Neural cell (in vitro differentiated cells): Measurements from ENCODE around the gene ZNRF2. TPM values are rescaled to one million over a fixed set of nuclear protein-coding genes. Genes with fewer than 3 reads are reported as not detected.

Source experiments
- H2AFZ ChIP-seq: fragments of 200-600, 300-800 bp; sonication (generic), shearing (Covaris generic); 2 replicates; pipeline ENCODE4 v1.6.0; 2014; ENCODE audit warnings: low read depth, mild to moderate bottlenecking, antibody characterized with exemption, low read length, moderate library complexity
- H3F3A ChIP-seq: fragments of 200-600 bp; shearing (Covaris generic); 2 replicates; pipeline ENCODE4 v1.6.1; 2016; ENCODE audit warnings: mild to moderate bottlenecking, moderate library complexity, mixed read lengths, antibody characterized with exemption, low read length; ENCODE audit not compliant: insufficient read depth, poor library complexity, severe bottlenecking
- H3K27ac ChIP-seq: fragments of 200-600, 300-800 bp; sonication (generic), shearing (Covaris generic); 2 replicates; pipeline ENCODE4 v1.5.1; 2014; ENCODE audit warnings: mild to moderate bottlenecking, low read length, moderate library complexity
- H3K27me3 ChIP-seq: fragments of 300-800, 200-600 bp; sonication (generic), shearing (Covaris generic); 2 replicates; pipeline ENCODE4 v1.6.0; 2014; ENCODE audit warnings: mild to moderate bottlenecking, low read depth, low read length, moderate library complexity; ENCODE audit not compliant: insufficient read depth
- H3K36me3 ChIP-seq: fragments of 300-800, 200-600 bp; sonication (generic), shearing (Covaris generic); 2 replicates; pipeline ENCODE4 v1.5.1; 2014; ENCODE audit warnings: mild to moderate bottlenecking, antibody characterized with exemption, low read length, moderate library complexity; ENCODE audit not compliant: insufficient read depth
- H3K4me2 ChIP-seq: fragments of 300-800, 200-600 bp; sonication (generic), shearing (Covaris generic); 2 replicates; pipeline ENCODE4 v1.6.0; 2014; ENCODE audit warnings: mild to moderate bottlenecking, low read length
- H3K4me3 ChIP-seq: fragments of 300-800, 200-600 bp; sonication (generic), shearing (Covaris generic); 2 replicates; pipeline ENCODE4 v1.5.1; 2014; ENCODE audit warnings: mild to moderate bottlenecking, low read length, moderate library complexity
- H3K79me2 ChIP-seq: fragments of 200-600 bp; shearing (Covaris generic); replicated peaks from 2 replicates; pipeline ENCODE4 v1.6.0; 2014; ENCODE audit warnings: mild to moderate bottlenecking, low read length, moderate library complexity; ENCODE audit not compliant: insufficient read depth
- H3K9ac ChIP-seq: fragments of 300-800, 200-600 bp; sonication (generic), shearing (Covaris generic); 2 replicates; pipeline ENCODE4 v1.6.1; 2016; ENCODE audit warnings: mild to moderate bottlenecking, low read length, mixed read lengths
- H3K9me2 ChIP-seq: fragments of 200-600 bp; shearing (Covaris generic); 2 replicates; pipeline ENCODE4 v1.6.1; 2016; ENCODE audit warnings: mild to moderate bottlenecking, low read length, mixed read lengths; ENCODE audit not compliant: insufficient read depth
- H3K9me3 ChIP-seq: fragments of 200-600, 300-800 bp; sonication (generic), shearing (Covaris generic); 2 replicates; pipeline ENCODE4 v1.6.1; 2016; ENCODE audit warnings: mild to moderate bottlenecking, mixed run types, low read length, moderate library complexity, mixed read lengths
- H4K20me1 ChIP-seq: fragments of 200-600 bp; shearing (Covaris generic); 2 replicates; pipeline ENCODE4 v1.6.1; 2016; ENCODE audit warnings: mild to moderate bottlenecking, mixed run types; ENCODE audit not compliant: insufficient read depth
- CTCF ChIP-seq: fragments of 450-650 bp; IDR thresholded peaks from 2 replicates; pipeline ENCODE4 v1.5.1; 2014; ENCODE audit warnings: antibody characterized with exemption, mild to moderate bottlenecking, moderate library complexity; ENCODE audit not compliant: poor library complexity, severe bottlenecking
- EP300 ChIP-seq: fragments of 450-650 bp; conservative IDR thresholded peaks from 2 replicates; pipeline ENCODE4 v1.6.1; 2014; ENCODE audit warnings: antibody characterized with exemption, mild to moderate bottlenecking, moderate library complexity; ENCODE audit not compliant: poor library complexity, severe bottlenecking
- EZH2 ChIP-seq: fragments of 200-600, 300-800 bp; shearing (Covaris generic), sonication (generic); IDR thresholded peaks from 2 replicates; pipeline ENCODE4 v1.6.1; 2014; ENCODE audit warnings: antibody characterized with exemption, low read length, borderline replicate concordance, mild to moderate bottlenecking; ENCODE audit not compliant: insufficient read depth, poor library complexity, severe bottlenecking
- MXI1 ChIP-seq: fragments of 450-650 bp; conservative IDR thresholded peaks from 2 replicates; pipeline ENCODE4 v1.6.1; 2014; ENCODE audit warnings: antibody characterized with exemption, mild to moderate bottlenecking; ENCODE audit not compliant: poor library complexity, severe bottlenecking
- POLR2AphosphoS5 ChIP-seq: IDR thresholded peaks from 2 replicates; pipeline ENCODE4 v1.6.1; 2012
- RAD21 ChIP-seq: fragments of 450-650 bp; conservative IDR thresholded peaks from 2 replicates; pipeline ENCODE4 v1.6.1; 2014; ENCODE audit warnings: antibody characterized with exemption, mild to moderate bottlenecking, moderate library complexity
- REST ChIP-seq: IDR thresholded peaks from 2 replicates; pipeline ENCODE4 v1.6.1; 2012; ENCODE audit warnings: borderline replicate concordance
- SMC3 ChIP-seq: fragments of 450-650 bp; conservative IDR thresholded peaks from 2 replicates; pipeline ENCODE4 v1.6.1; 2014; ENCODE audit warnings: antibody characterized with exemption, mild to moderate bottlenecking, moderate library complexity; ENCODE audit not compliant: poor library complexity
- TAF1 ChIP-seq: IDR thresholded peaks from 2 replicates; pipeline ENCODE4 v1.6.1; 2012; ENCODE audit warnings: low read depth
- polyA plus RNA-seq: library from polyadenylated mRNA; depleted of rRNA; stranded (reverse); fragments of >200 nt; gene quantifications from 2 replicates; pipeline ENCODE4 v1.2.3, GENCODE V29; 2014

ZNRF2 gene
- polyA plus RNA-seq, 1 donor from 2014 or later, result 12.2 TPM

- Histone ChIP-seq H3K27me3 (no peaks in the 10 kb centered on the region), H3K9me2 (no peaks in the 10 kb centered on the region), H2AFZ (no peak overlapping the region), H3K9me3 (no peaks in the 10 kb centered on the region), H3K27ac (no peak overlapping the region), H4K20me1 (no peaks in the 10 kb centered on the region), H3K79me2 (peaks cover 4% of the 10 kb centered on the region), H3K36me3 (no peaks in the 10 kb centered on the region), H3K4me2 (no peak overlapping the region), H3F3A (no peaks in the 10 kb centered on the region), H3K9ac (no peak overlapping the region), H3K4me3 (no peak overlapping the region)
- no peak for TF ChIP-seq EZH2
These were observed 19.9 kb downstream of the ZNRF2 start for GRCh38 chr7:30304177-30304884.

- TF ChIP-seq RAD21, result no peak
- no peak for TF ChIP-seq MXI1
- no peak for TF ChIP-seq REST
- no peak for TF ChIP-seq POLR2AphosphoS5
- no peak for TF ChIP-seq EP300
- TF ChIP-seq EZH2, result no peak
- TF ChIP-seq TAF1, result no peak
- no peak for TF ChIP-seq SMC3
- no peaks in the 10 kb centered on the region for H3F3A ChIP-seq
- H3K36me3 ChIP-seq, result no peaks in the 10 kb centered on the region
- peaks cover 4% of the 10 kb centered on the region for H3K79me2 ChIP-seq
- H3K27ac ChIP-seq, result no peak overlapping the region
- H2AFZ ChIP-seq, result no peak overlapping the region
- H3K9ac ChIP-seq, result no peak overlapping the region
- H3K4me2 ChIP-seq, result no peak overlapping the region
- no peaks in the 10 kb centered on the region for H3K9me2 ChIP-seq
- H3K27me3 ChIP-seq, result no peaks in the 10 kb centered on the region
- no peak overlapping the region for H3K4me3 ChIP-seq
- no peaks in the 10 kb centered on the region for H3K9me3 ChIP-seq
- H4K20me1 ChIP-seq, result no peaks in the 10 kb centered on the region
These were observed 22.6 kb downstream of the ZNRF2 start for GRCh38 chr7:30306976-30307375.

- H3K9ac ChIP-seq, result no peak overlapping the region
- no peaks in the 10 kb centered on the region for H3K36me3 ChIP-seq
- H3K27ac ChIP-seq, result no peak overlapping the region
- H3K4me3 ChIP-seq, result no peak overlapping the region
- H3K4me2 ChIP-seq, result no peak overlapping the region
- H3K27me3 ChIP-seq, result no peaks in the 10 kb centered on the region
- no peak overlapping the region for H2AFZ ChIP-seq
- TF ChIP-seq TAF1, result no peak
- no peak for TF ChIP-seq EZH2
- TF ChIP-seq EP300, result no peak
- TF ChIP-seq CTCF, result no peak
- no peak for TF ChIP-seq POLR2AphosphoS5
- TF ChIP-seq REST, result no peak
- no peak for TF ChIP-seq MXI1
- TF ChIP-seq SMC3, result no peak
- no peak for TF ChIP-seq RAD21
- H3K9me3 ChIP-seq, result no peaks in the 10 kb centered on the region
- no peaks in the 10 kb centered on the region for H4K20me1 ChIP-seq
- H3F3A ChIP-seq, result no peaks in the 10 kb centered on the region
- peaks cover 4% of the 10 kb centered on the region for H3K79me2 ChIP-seq
- H3K9me2 ChIP-seq, result no peaks in the 10 kb centered on the region
These were observed 24.0 kb downstream of the ZNRF2 start for GRCh38 chr7:30308389-30308788.
